Measurements from ENCODE around the gene TXNDC8. TPM values are rescaled to one million over a fixed set of nuclear protein-coding genes. Genes with fewer than 3 reads are reported as not detected.

TXNDC8 gene
- total RNA-seq, 1 donor from 2014 or later = not detected

DNA sequence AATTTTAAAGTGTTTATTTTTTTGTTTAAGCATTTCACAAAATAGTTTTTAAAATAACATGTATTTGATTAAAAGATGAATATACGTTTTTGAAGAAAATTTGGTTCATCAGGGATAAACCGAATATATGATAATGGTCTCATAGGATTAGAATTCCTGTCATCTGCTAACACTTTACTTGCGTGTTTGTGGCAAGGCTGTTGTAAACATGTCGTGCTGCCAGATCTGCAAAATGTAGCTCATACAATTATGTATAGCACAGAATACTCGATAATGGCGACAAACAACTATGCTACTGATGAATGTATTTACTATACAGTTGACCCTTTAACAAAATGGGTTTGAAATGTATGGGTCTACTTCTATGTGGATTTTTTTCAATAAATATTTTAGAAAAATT, 7.2 kb upstream of the TXNDC8 start:
- H3K9me3 Mint-ChIP-seq = no peaks in the 10 kb centered on the region
- DNase-seq (ENCODE audit: extremely low spot score, unreplicated experiment) = no peak
- no peaks in the 10 kb centered on the region for H3K36me3 Mint-ChIP-seq
- H3K4me3 Mint-ChIP-seq = no peak overlapping the region
- H3K27me3 Mint-ChIP-seq = no peaks in the 10 kb centered on the region
- no peak overlapping the region for H3K27ac Mint-ChIP-seq
- TF ChIP-seq, protein P1, sequence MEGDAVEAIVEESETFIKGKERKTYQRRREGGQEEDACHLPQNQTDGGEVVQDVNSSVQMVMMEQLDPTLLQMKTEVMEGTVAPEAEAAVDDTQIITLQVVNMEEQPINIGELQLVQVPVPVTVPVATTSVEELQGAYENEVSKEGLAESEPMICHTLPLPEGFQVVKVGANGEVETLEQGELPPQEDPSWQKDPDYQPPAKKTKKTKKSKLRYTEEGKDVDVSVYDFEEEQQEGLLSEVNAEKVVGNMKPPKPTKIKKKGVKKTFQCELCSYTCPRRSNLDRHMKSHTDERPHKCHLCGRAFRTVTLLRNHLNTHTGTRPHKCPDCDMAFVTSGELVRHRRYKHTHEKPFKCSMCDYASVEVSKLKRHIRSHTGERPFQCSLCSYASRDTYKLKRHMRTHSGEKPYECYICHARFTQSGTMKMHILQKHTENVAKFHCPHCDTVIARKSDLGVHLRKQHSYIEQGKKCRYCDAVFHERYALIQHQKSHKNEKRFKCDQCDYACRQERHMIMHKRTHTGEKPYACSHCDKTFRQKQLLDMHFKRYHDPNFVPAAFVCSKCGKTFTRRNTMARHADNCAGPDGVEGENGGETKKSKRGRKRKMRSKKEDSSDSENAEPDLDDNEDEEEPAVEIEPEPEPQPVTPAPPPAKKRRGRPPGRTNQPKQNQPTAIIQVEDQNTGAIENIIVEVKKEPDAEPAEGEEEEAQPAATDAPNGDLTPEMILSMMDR (conservative IDR thresholded peaks at IDR 0.05) = no peak
- no peaks in the 10 kb centered on the region for H3K4me1 Mint-ChIP-seq (ENCODE audit: unreplicated experiment)

DNA sequence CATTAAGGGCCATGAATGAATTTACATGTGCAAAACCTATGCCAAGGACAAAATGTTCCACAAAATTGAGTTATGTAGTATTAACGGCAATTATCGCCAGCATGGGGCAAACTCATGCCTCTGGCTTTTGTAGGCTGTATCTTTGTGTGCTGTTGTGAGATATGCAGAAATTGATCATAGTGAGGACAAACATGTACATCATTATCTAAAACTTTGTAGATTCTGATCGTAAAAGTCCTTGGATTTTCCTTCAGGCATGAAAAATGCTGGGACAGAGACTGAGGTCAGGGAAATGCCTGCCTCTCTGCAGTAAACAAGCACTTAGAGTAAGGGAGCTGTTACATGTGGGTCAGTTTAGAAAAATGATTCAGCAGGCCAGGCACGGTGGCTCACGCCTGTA, 5.9 kb upstream of the TXNDC8 start:
- H3K4me3 Mint-ChIP-seq = no peak overlapping the region
- TF ChIP-seq, protein P1 (conservative IDR thresholded peaks at IDR 0.05) = no peak
- H3K27me3 Mint-ChIP-seq = no peaks in the 10 kb centered on the region
- no peak for DNase-seq (ENCODE audit: extremely low spot score, unreplicated experiment)
- H3K27ac Mint-ChIP-seq = no peak overlapping the region
- no peaks in the 10 kb centered on the region for H3K9me3 Mint-ChIP-seq
- no peaks in the 10 kb centered on the region for H3K4me1 Mint-ChIP-seq (ENCODE audit: unreplicated experiment)
- H3K36me3 Mint-ChIP-seq = no peaks in the 10 kb centered on the region

DNA sequence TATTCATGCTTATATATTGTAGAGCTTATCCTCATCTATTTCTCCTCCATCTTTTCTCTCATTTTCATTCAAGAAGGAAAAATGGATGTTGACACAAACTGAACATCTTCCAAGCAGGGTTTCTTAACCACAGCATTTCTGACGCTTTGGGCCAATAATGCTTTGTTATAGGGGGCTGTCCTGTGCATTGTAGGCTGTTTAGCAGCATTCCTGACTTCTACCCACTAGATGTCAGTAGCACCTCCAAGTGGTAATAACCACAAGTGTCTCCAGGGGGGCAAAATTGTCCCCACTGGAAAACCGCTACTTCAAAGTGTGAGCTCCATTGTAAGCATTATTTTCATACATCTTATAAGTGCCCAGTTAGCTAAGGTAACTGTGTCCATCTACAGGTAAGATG, 2.6 kb upstream of the TXNDC8 start:
- Mint-ChIP-seq H3K27ac (no peak overlapping the region), H3K4me3 (no peak overlapping the region), H3K36me3 (no peaks in the 10 kb centered on the region), H3K9me3 (no peaks in the 10 kb centered on the region), H3K27me3 (no peaks in the 10 kb centered on the region), H3K4me1 (ENCODE audit: unreplicated experiment) (no peaks in the 10 kb centered on the region)
- TF ChIP-seq, protein P1 (conservative IDR thresholded peaks at IDR 0.05) = peak; percentile 34
- no peak for DNase-seq (ENCODE audit: extremely low spot score, unreplicated experiment)

DNA sequence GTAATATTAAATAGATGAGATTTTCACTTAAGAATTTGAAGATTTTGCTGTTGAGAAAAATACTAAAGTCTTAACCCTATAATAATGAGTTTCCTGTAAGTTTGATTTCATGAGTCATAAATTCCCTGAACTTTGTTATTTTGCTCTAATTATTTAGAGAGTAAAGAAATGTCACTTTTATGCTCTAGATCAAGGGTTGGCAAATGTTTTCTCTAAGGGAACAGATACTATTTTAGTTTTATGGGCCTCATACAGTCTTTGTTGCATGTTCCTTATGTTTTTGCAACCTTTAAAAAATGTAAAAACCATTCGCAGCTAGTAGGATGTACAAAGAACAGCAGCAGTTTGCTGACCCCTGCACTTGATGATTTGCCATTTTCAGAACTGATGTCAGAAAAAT, 480 bp upstream of the TXNDC8 start:
- H3K4me3 Mint-ChIP-seq = no peak overlapping the region
- no peaks in the 10 kb centered on the region for H3K27me3 Mint-ChIP-seq
- H3K9me3 Mint-ChIP-seq = no peaks in the 10 kb centered on the region
- H3K4me1 Mint-ChIP-seq (ENCODE audit: unreplicated experiment) = no peaks in the 10 kb centered on the region
- H3K27ac Mint-ChIP-seq = no peak overlapping the region
- no peak for DNase-seq (ENCODE audit: extremely low spot score, unreplicated experiment)
- TF ChIP-seq, protein P1 (conservative IDR thresholded peaks at IDR 0.05) = no peak
- no peaks in the 10 kb centered on the region for H3K36me3 Mint-ChIP-seq

DNA sequence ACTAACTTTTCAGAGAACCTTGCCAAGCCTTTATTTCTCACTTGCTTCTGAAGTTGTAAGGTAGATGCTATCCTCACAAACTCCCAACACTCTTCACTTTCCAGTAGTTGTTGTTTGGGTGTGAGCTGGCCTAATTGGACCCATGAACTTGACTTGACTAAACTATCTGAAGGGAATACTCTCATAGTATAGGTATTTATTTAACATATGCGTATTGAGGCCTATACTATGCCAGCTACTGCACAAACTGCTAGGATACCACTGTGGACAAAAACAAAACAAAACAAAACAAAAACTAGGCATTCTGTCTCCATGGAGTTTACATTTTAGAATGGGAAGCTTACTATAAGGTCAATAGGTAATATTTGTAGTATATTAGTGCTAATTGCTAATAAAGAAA, 1.3 kb downstream of the TXNDC8 start:
- H3K36me3 Mint-ChIP-seq = no peaks in the 10 kb centered on the region
- no peaks in the 10 kb centered on the region for H3K27me3 Mint-ChIP-seq
- no peaks in the 10 kb centered on the region for H3K9me3 Mint-ChIP-seq
- no peak overlapping the region for H3K4me3 Mint-ChIP-seq
- H3K27ac Mint-ChIP-seq = no peak overlapping the region
- DNase-seq (ENCODE audit: extremely low spot score, unreplicated experiment) = no peak
- TF ChIP-seq, protein P1 (conservative IDR thresholded peaks at IDR 0.05) = no peak
- H3K4me1 Mint-ChIP-seq (ENCODE audit: unreplicated experiment) = no peaks in the 10 kb centered on the region

DNA sequence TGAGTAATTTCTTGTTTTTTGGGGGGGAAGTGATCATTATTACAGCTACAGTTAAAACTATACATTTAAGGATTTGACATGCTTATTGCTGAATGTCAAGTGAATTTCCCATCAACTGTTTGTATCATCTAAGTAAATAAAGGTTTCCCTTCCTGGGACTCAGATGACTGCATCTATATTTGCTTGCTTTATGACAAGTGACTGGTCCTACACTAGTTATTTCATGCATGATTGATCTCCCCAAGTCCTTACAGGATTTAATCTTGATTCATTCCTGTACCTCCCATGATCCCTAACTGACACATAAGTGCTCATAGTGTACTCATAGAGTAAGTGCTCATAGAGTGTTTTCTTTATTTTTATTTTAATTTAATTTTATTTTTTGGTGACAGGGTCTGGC, 2.8 kb downstream of the TXNDC8 start:
- no peak overlapping the region for H3K27ac Mint-ChIP-seq
- DNase-seq (ENCODE audit: extremely low spot score, unreplicated experiment) = no peak
- H3K4me1 Mint-ChIP-seq (ENCODE audit: unreplicated experiment) = no peaks in the 10 kb centered on the region
- no peaks in the 10 kb centered on the region for H3K9me3 Mint-ChIP-seq
- no peak overlapping the region for H3K4me3 Mint-ChIP-seq
- no peaks in the 10 kb centered on the region for H3K27me3 Mint-ChIP-seq
- TF ChIP-seq, protein P1 (conservative IDR thresholded peaks at IDR 0.05) = no peak
- no peaks in the 10 kb centered on the region for H3K36me3 Mint-ChIP-seq
